ENCODE data around the gene XPNPEP3. TPM values are rescaled to one million over a fixed set of nuclear protein-coding genes. Genes with fewer than 3 reads are reported as not detected.

XPNPEP3 gene
- total and polyA plus RNA-seq, 2 experiments from 2014 or later, result 12.3 to 14.6 TPM

DNA sequence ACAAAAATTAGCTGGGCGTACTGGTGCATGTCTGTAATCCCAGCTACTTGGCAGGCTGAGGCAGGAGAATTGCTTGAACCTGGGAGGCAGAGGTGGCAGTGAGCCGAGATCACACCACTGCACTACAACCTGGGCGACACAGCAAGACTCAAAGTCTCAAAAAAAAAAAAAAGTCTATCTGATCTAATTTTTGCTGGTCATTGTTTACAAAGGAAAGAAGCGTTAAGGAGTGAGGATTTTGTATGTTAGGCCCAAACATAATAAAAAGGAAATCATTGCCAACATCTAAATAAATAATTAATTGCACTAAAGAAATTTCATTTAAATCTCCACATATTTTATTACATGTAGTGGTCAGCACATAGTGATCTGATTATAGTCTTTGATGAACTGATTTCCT lies 97.2 kb downstream of the XPNPEP3 start:
- peaks cover 6% of the 10 kb centered on the region for H3K4me1 ChIP-seq (ENCODE audit: insufficient read depth)
- TF ChIP-seq, protein P1, sequence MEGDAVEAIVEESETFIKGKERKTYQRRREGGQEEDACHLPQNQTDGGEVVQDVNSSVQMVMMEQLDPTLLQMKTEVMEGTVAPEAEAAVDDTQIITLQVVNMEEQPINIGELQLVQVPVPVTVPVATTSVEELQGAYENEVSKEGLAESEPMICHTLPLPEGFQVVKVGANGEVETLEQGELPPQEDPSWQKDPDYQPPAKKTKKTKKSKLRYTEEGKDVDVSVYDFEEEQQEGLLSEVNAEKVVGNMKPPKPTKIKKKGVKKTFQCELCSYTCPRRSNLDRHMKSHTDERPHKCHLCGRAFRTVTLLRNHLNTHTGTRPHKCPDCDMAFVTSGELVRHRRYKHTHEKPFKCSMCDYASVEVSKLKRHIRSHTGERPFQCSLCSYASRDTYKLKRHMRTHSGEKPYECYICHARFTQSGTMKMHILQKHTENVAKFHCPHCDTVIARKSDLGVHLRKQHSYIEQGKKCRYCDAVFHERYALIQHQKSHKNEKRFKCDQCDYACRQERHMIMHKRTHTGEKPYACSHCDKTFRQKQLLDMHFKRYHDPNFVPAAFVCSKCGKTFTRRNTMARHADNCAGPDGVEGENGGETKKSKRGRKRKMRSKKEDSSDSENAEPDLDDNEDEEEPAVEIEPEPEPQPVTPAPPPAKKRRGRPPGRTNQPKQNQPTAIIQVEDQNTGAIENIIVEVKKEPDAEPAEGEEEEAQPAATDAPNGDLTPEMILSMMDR (IDR thresholded peaks at IDR 0.05; ENCODE audit: poor library complexity), result no peak
- no peak for TF ChIP-seq EZH2 (IDR thresholded peaks at IDR 0.05; ENCODE audit: borderline replicate concordance)
- no peak for TF ChIP-seq EZH2phosphoT487 (IDR thresholded peaks at IDR 0.05; ENCODE audit: low read depth, severe bottlenecking, unreplicated experiment)

GRCh38 chr22:40955571-40955970 lies 98.6 kb downstream of the XPNPEP3 start:
- H4K20me1 ChIP-seq (ENCODE audit: insufficient read depth, poor library complexity, severe bottlenecking), result peaks cover 9% of the 10 kb centered on the region
- TF ChIP-seq, protein P1 (IDR thresholded peaks at IDR 0.05; ENCODE audit: poor library complexity), result no peak
- no peak for TF ChIP-seq EZH2phosphoT487 (IDR thresholded peaks at IDR 0.05; ENCODE audit: low read depth, severe bottlenecking, unreplicated experiment)
- TF ChIP-seq EZH2 (IDR thresholded peaks at IDR 0.05; ENCODE audit: borderline replicate concordance), result no peak
- no peaks in the 10 kb centered on the region for H3K36me3 ChIP-seq (replicated peaks; ENCODE audit: insufficient read depth, low read depth)
- H3K27me3 ChIP-seq, result no peaks in the 10 kb centered on the region
- no peaks in the 10 kb centered on the region for H3K9me2 ChIP-seq (replicated peaks; ENCODE audit: insufficient read depth)
- no peak overlapping the region for H3K4me3 ChIP-seq
- peaks cover 6% of the 10 kb centered on the region for H3K4me1 ChIP-seq (ENCODE audit: insufficient read depth)
- peaks cover 86% of the 10 kb centered on the region for H3K79me2 ChIP-seq
- no peak overlapping the region for H3K27ac ChIP-seq
- DNase-seq (ENCODE audit: low spot score), result no peak
- H2AFZ ChIP-seq, result no peak overlapping the region
- H3K4me2 ChIP-seq, result no peak overlapping the region
- 71% methylated on average over 3 of the region's 3 CpGs for WGBS (ENCODE audit: low lambda C conversion rate, missing lambda C conversion rate)
- no peaks in the 10 kb centered on the region for H3K9me3 ChIP-seq (ENCODE audit: low read depth)

More for the DNA sequence above, 97.2 kb downstream of the XPNPEP3 start:
- no peak overlapping the region for H3K4me3 ChIP-seq
- H3K79me2 ChIP-seq, result peaks cover 79% of the 10 kb centered on the region
- DNase-seq (ENCODE audit: low spot score), result no peak
- no peak overlapping the region for H3K27ac ChIP-seq
- peak overlapping the region; percentile 89 for H3K4me2 ChIP-seq
- no peaks in the 10 kb centered on the region for H3K27me3 ChIP-seq
- peaks cover 9% of the 10 kb centered on the region for H4K20me1 ChIP-seq (ENCODE audit: insufficient read depth, poor library complexity, severe bottlenecking)
- no peaks in the 10 kb centered on the region for H3K36me3 ChIP-seq (replicated peaks; ENCODE audit: insufficient read depth, low read depth)
- no peaks in the 10 kb centered on the region for H3K9me2 ChIP-seq (replicated peaks; ENCODE audit: insufficient read depth)
- WGBS (ENCODE audit: low lambda C conversion rate, missing lambda C conversion rate), result 97% methylated on average over 4 of the region's 4 CpGs
- H2AFZ ChIP-seq, result no peak overlapping the region
- no peaks in the 10 kb centered on the region for H3K9me3 ChIP-seq (ENCODE audit: low read depth)

DNA sequence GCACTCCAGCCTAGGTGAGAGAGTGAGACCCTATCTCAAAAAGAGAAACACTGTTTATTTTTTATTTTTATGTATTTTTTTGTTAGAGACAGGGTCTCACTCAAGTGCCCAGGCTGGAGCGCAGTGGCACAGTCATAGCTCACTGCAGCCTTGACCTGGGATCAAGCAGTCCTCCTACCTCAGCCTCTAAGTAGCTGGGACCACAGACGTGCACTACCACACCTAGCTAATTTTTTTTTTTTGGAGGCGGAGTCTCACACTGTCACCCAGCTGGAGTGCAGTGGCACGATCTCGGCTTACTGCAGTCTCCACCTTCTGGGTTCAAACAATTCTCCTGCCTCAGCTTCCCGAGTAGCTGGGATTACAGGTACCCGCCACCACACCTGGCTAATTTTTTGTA lies 100.7 kb downstream of the XPNPEP3 start:
- no peaks in the 10 kb centered on the region for H3K36me3 ChIP-seq (replicated peaks; ENCODE audit: insufficient read depth, low read depth)
- H3K27ac ChIP-seq, result no peak overlapping the region
- H3K4me1 ChIP-seq (ENCODE audit: insufficient read depth), result peaks cover 6% of the 10 kb centered on the region
- no peaks in the 10 kb centered on the region for H3K27me3 ChIP-seq
- H3K4me3 ChIP-seq, result no peak overlapping the region
- H3K4me2 ChIP-seq, result no peak overlapping the region
- peaks cover 9% of the 10 kb centered on the region for H4K20me1 ChIP-seq (ENCODE audit: insufficient read depth, poor library complexity, severe bottlenecking)
- H2AFZ ChIP-seq, result no peak overlapping the region
- no peak for DNase-seq (ENCODE audit: low spot score)
- 94% methylated on average over 7 of the region's 7 CpGs for WGBS (ENCODE audit: low lambda C conversion rate, missing lambda C conversion rate)
- H3K79me2 ChIP-seq, result peaks cover 91% of the 10 kb centered on the region
- H3K9me3 ChIP-seq (ENCODE audit: low read depth), result no peaks in the 10 kb centered on the region
- H3K9me2 ChIP-seq (replicated peaks; ENCODE audit: insufficient read depth), result no peaks in the 10 kb centered on the region
- TF ChIP-seq EZH2 (IDR thresholded peaks at IDR 0.05; ENCODE audit: borderline replicate concordance) (no peak), EZH2phosphoT487 (IDR thresholded peaks at IDR 0.05; ENCODE audit: low read depth, severe bottlenecking, unreplicated experiment) (no peak)
- TF ChIP-seq, protein P1 (IDR thresholded peaks at IDR 0.05; ENCODE audit: poor library complexity), result no peak

DNA sequence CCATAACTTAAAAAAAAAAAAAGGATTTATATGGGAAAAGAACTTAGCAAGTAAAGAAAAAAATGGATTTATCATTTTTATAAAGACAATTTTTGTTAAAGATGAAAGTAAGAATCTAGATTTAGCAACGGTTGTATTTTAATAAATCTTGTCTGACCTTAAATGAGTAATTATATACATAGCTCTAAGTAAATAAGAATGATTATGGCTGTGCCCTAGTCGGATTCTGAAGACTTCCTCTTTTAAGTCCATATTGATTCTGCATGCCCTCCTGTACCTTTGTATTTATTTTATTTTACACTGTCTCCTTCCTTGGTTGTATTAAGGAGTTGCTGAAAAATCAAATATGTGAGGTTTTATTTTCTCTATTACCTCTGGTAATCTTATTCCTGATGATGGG lies 101.4 kb downstream of the XPNPEP3 start:
- peaks cover 91% of the 10 kb centered on the region for H3K79me2 ChIP-seq
- H3K4me1 ChIP-seq (ENCODE audit: insufficient read depth), result no peaks in the 10 kb centered on the region
- no peak overlapping the region for H3K27ac ChIP-seq
- no peaks in the 10 kb centered on the region for H3K9me3 ChIP-seq (ENCODE audit: low read depth)
- TF ChIP-seq EZH2phosphoT487 (IDR thresholded peaks at IDR 0.05; ENCODE audit: low read depth, severe bottlenecking, unreplicated experiment) (no peak), EZH2 (IDR thresholded peaks at IDR 0.05; ENCODE audit: borderline replicate concordance) (no peak)
- TF ChIP-seq, protein P1 (IDR thresholded peaks at IDR 0.05; ENCODE audit: poor library complexity), result no peak
- DNase-seq (ENCODE audit: low spot score), result no peak
- no peaks in the 10 kb centered on the region for H3K27me3 ChIP-seq
- no peak overlapping the region for H2AFZ ChIP-seq
- peaks cover 9% of the 10 kb centered on the region for H4K20me1 ChIP-seq (ENCODE audit: insufficient read depth, poor library complexity, severe bottlenecking)
- no peaks in the 10 kb centered on the region for H3K36me3 ChIP-seq (replicated peaks; ENCODE audit: insufficient read depth, low read depth)
- 91% methylated on average over 2 of the region's 2 CpGs for WGBS (ENCODE audit: low lambda C conversion rate, missing lambda C conversion rate)
- H3K4me3 ChIP-seq, result no peak overlapping the region
- no peaks in the 10 kb centered on the region for H3K9me2 ChIP-seq (replicated peaks; ENCODE audit: insufficient read depth)
- H3K4me2 ChIP-seq, result no peak overlapping the region

All from hepatocyte (in vitro differentiated cells).